Measurements from ENCODE around the gene TMEM186. TPM values are rescaled to one million over a fixed set of nuclear protein-coding genes. Genes with fewer than 3 reads are reported as not detected.

Gene TMEM186
- total and polyA plus RNA-seq, 2 donors (not counting 1 experiment from before 2014, with no cell fraction given): 5.8 to 16.7 TPM

GRCh38 chr16:8756755-8757154, 40.7 kb downstream of the TMEM186 start:
- ATAC-seq (ENCODE audit: low read depth): no peak
- no peaks in the 10 kb centered on the region for H3K9me3 Mint-ChIP-seq (ENCODE audit: insufficient read depth)
- H3K27me3 Mint-ChIP-seq: no peaks in the 10 kb centered on the region
- Histone ChIP-seq H2AFZ (ENCODE audit: insufficient read depth, low read depth, low read length, poor library complexity, severe bottlenecking) (no peak overlapping the region), H3K79me2 (ENCODE audit: control insufficient read depth, insufficient read depth, low read length) (no peaks in the 10 kb centered on the region), H3K9me3 (ENCODE audit: control extremely low read depth in 1 of 3, control insufficient read depth in 2 of 3, insufficient read depth in 1 of 3, low read length in 2 of 3) (peaks cover 0 to 2% (median 0%) of the 10 kb centered on the region in 3 donors), H4K20me1 (ENCODE audit: control insufficient read depth, insufficient read depth, low read length, poor library complexity, severe bottlenecking) (no peaks in the 10 kb centered on the region), H3K36me3 (replicated peaks in 1 of 2; ENCODE audit: control extremely low read depth in 1 of 2, control insufficient read depth in 1 of 2, extremely low read depth in 1 of 2, insufficient read depth in 2 of 2, low read length in 1 of 2) (peaks cover 10 to 17% of the 10 kb centered on the region in 2 experiments), H3K4me3 (ENCODE audit: control extremely low read depth in 1 of 5, extremely low read depth in 1 of 5, insufficient read depth in 1 of 5, low read depth in 2 of 5, low read length in 4 of 5) (no peak overlapping the region), H3K9ac (ENCODE audit: low read length) (no peak overlapping the region), H3K27ac (ENCODE audit: low read length in 2 of 2) (no peak overlapping the region), H3K4me1 (ENCODE audit: control insufficient read depth in 2 of 2, insufficient read depth in 2 of 2, low read length in 2 of 2) (no peaks in the 10 kb centered on the region), H3K27me3 (replicated peaks in 1 of 4; ENCODE audit: control extremely low read depth in 1 of 4, control insufficient read depth in 3 of 4, insufficient read depth in 4 of 4, low read length in 3 of 4) (no peaks in the 10 kb centered on the region), H3K4me2 (replicated peaks; ENCODE audit: low read depth, low read length, poor library complexity, severe bottlenecking) (no peak overlapping the region)
- no peak for DNase-seq
- POLR2A ChIA-PET: no interaction called here
- no peak for TF ChIP-seq CTCF (IDR thresholded peaks at IDR 0.05)
- TF ChIP-seq EZH2 (IDR thresholded peaks at IDR 0.05; ENCODE audit: borderline replicate concordance, insufficient read depth, low read depth, low read length, poor library complexity, severe bottlenecking): no peak
- H3K4me1 Mint-ChIP-seq: no peaks in the 10 kb centered on the region
- intact Hi-C loops (cut with micrococcal nuclease): no loop called here
- H3K27ac Mint-ChIP-seq: no peak overlapping the region
- H3K4me3 Mint-ChIP-seq: no peak overlapping the region
- CTCF ChIA-PET: interaction anchor here (0.6 kb wide), 1 partner anchor 34 kb away, joined by 3 read pairs; no protein-coding TSS in a partner anchor
- 95% methylated on average over 4 of the region's 5 CpGs for WGBS (ENCODE audit: insufficient coverage)

- Histone ChIP-seq H3K4me1 (ENCODE audit: control insufficient read depth in 2 of 2, insufficient read depth in 2 of 2, low read length in 2 of 2) (no peaks in the 10 kb centered on the region), H3K27me3 (replicated peaks in 1 of 4; ENCODE audit: control extremely low read depth in 1 of 4, control insufficient read depth in 3 of 4, insufficient read depth in 4 of 4, low read length in 3 of 4) (no peaks in the 10 kb centered on the region), H3K4me3 (ENCODE audit: control extremely low read depth in 1 of 5, extremely low read depth in 1 of 5, insufficient read depth in 1 of 5, low read depth in 2 of 5, low read length in 4 of 5) (no peak overlapping the region), H3K27ac (ENCODE audit: low read length in 2 of 2) (no peak overlapping the region), H3K36me3 (replicated peaks in 1 of 2; ENCODE audit: control extremely low read depth in 1 of 2, control insufficient read depth in 1 of 2, extremely low read depth in 1 of 2, insufficient read depth in 2 of 2, low read length in 1 of 2) (peaks cover 12 to 19% of the 10 kb centered on the region in 2 experiments), H3K9me3 (ENCODE audit: control extremely low read depth in 1 of 3, control insufficient read depth in 2 of 3, insufficient read depth in 1 of 3, low read length in 2 of 3) (no peaks in the 10 kb centered on the region), H3K79me2 (ENCODE audit: control insufficient read depth, insufficient read depth, low read length) (no peaks in the 10 kb centered on the region), H3K4me2 (replicated peaks; ENCODE audit: low read depth, low read length, poor library complexity, severe bottlenecking) (no peak overlapping the region), H4K20me1 (ENCODE audit: control insufficient read depth, insufficient read depth, low read length, poor library complexity, severe bottlenecking) (no peaks in the 10 kb centered on the region), H3K9ac (ENCODE audit: low read length) (no peak overlapping the region), H2AFZ (ENCODE audit: insufficient read depth, low read depth, low read length, poor library complexity, severe bottlenecking) (no peak overlapping the region)
- Mint-ChIP-seq H3K27ac (no peak overlapping the region), H3K27me3 (no peaks in the 10 kb centered on the region), H3K4me3 (no peak overlapping the region), H3K4me1 (no peaks in the 10 kb centered on the region), H3K9me3 (ENCODE audit: insufficient read depth) (no peaks in the 10 kb centered on the region)
- WGBS (ENCODE audit: insufficient coverage): 67% methylated on average over 4 of the region's 9 CpGs
- ATAC-seq (ENCODE audit: low read depth) (no peak), DNase-seq (no peak)
- CTCF ChIA-PET: no interaction called here
- intact Hi-C loops (cut with micrococcal nuclease): no loop called here
- POLR2A ChIA-PET: no interaction called here
- TF ChIP-seq CTCF (IDR thresholded peaks at IDR 0.05) (no peak), EZH2 (IDR thresholded peaks at IDR 0.05; ENCODE audit: borderline replicate concordance, insufficient read depth, low read depth, low read length, poor library complexity, severe bottlenecking) (no peak)
Observed at GRCh38 chr16:8753416-8754054, 43.9 kb downstream of the TMEM186 start.

All from B cell (primary cell).